HepG2 (cell line): Measurements from ENCODE around the gene MT1F. TPM values are rescaled to one million over a fixed set of nuclear protein-coding genes. Genes with fewer than 3 reads are reported as not detected.

Experiments used
- CBX5 ChIP-seq: sonication (generic); formaldehyde crosslinking; IDR thresholded peaks from 2 replicates; pipeline ENCODE4 v1.4.0; 2020; ENCODE audit warnings: missing genetic modification reagents, borderline replicate concordance
- CHD4 ChIP-seq: fragments of 200-600 bp; sonication (generic); IDR thresholded peaks from 2 replicates; pipeline ENCODE4 v1.7.0; 2017; ENCODE audit warnings: mild to moderate bottlenecking, low read length, borderline replicate concordance
- CREM ChIP-seq, 2 experiments: sonication (generic) in 1 of 2; formaldehyde crosslinking in 1 of 2; IDR thresholded peaks; 2 replicates each; pipeline versions ENCODE4 v1.4.0 to v1.6.1; 2016 to 2020; ENCODE audit warnings: antibody characterized with exemption in 1 of 2, mild to moderate bottlenecking in 1 of 2, missing genetic modification reagents in 1 of 2
- ELF3 ChIP-seq: IDR thresholded peaks from 2 replicates; pipeline ENCODE4 v1.6.1; 2016; ENCODE audit warnings: missing genetic modification reagents, missing compliant biosample characterization
- FIP1L1 ChIP-seq: fragments of 200-400 bp; formaldehyde crosslinking; IDR thresholded peaks from 2 replicates; pipeline ENCODE4 v1.6.1; 2018; ENCODE audit warnings: low read depth, mild to moderate bottlenecking, low read length, moderate library complexity, borderline replicate concordance; ENCODE audit not compliant: insufficient read depth
- FOXK1 ChIP-seq: sonication (generic); formaldehyde crosslinking; IDR thresholded peaks from 2 replicates; pipeline ENCODE4 v1.4.0; 2020; ENCODE audit warnings: low read depth, missing genetic modification reagents, borderline replicate concordance
- HIVEP1 ChIP-seq: sonication (generic); formaldehyde crosslinking; IDR thresholded peaks from 2 replicates; pipeline ENCODE4 v1.4.0; 2020; ENCODE audit warnings: mild to moderate bottlenecking, missing genetic modification reagents
- MLLT10 ChIP-seq: sonication (generic); formaldehyde crosslinking; IDR thresholded peaks from 2 replicates; pipeline ENCODE4 v1.4.0; 2020; ENCODE audit warnings: missing genetic modification reagents
- MXI1 ChIP-seq: IDR thresholded peaks from 3 replicates; pipeline ENCODE4 v1.6.1; 2012; ENCODE audit warnings: low read depth, low read length, inconsistent platforms, borderline replicate concordance
- PPARG ChIP-seq: conservative IDR thresholded peaks from 2 replicates; pipeline ENCODE4 v1.6.1; 2016; ENCODE audit warnings: missing biosample characterization, missing genetic modification reagents
- PTBP1 ChIP-seq: fragments of 200-400 bp; formaldehyde crosslinking; IDR thresholded peaks from 2 replicates; pipeline ENCODE4 v1.6.1; 2018; ENCODE audit warnings: low read length, low read depth; ENCODE audit not compliant: poor library complexity, severe bottlenecking
- RXRA ChIP-seq: sonication (generic); formaldehyde crosslinking; IDR thresholded peaks from 2 replicates; pipeline ENCODE4 v1.5.1; 2020; ENCODE audit warnings: missing genetic modification reagents
- TBP ChIP-seq: sonication (generic); formaldehyde crosslinking; IDR thresholded peaks from 2 replicates; pipeline ENCODE4 v1.5.0; 2020; ENCODE audit warnings: missing genetic modification reagents
- ZBTB4 ChIP-seq: sonication (generic); formaldehyde crosslinking; IDR thresholded peaks from 2 replicates; pipeline ENCODE4 v1.4.0; 2020; ENCODE audit warnings: missing genetic modification reagents, mild to moderate bottlenecking, borderline replicate concordance
- ZNF580 ChIP-seq: IDR thresholded peaks from 2 replicates; pipeline ENCODE4 v1.6.1; 2016; ENCODE audit warnings: low read depth, borderline replicate concordance
- ZNF672 ChIP-seq: sonication (generic); formaldehyde crosslinking; IDR thresholded peaks from 2 replicates; pipeline ENCODE4 v1.8.1; 2022; ENCODE audit warnings: missing genetic modification reagents
- ZNF749 ChIP-seq: sonication (generic); formaldehyde crosslinking; IDR thresholded peaks from 2 replicates; pipeline ENCODE4 v1.8.0; 2022; ENCODE audit warnings: mild to moderate bottlenecking, missing genetic modification reagents, moderate library complexity, borderline replicate concordance
- ZSCAN9 ChIP-seq: IDR thresholded peaks from 2 replicates; pipeline ENCODE4 v1.6.1; 2016; ENCODE audit warnings: borderline replicate concordance
- polyA plus RNA-seq, 8 experiments: library from polyadenylated mRNA; depleted of rRNA in 3 of 8; stranded (reverse) in 7 of 8; unstranded in 1 of 8; fragments of >200 nt; fragmentation: Illumina TruSeq in 4 of 8; extraction: Trizol in 4 of 8; gene quantifications; 2 replicates each; pipeline versions ENCODE4 v1.2.1 to v1.2.3, GENCODE V29; 2011 to 2016; ENCODE audit warnings: low read depth in 4 of 8, missing spikeins in 1 of 8, mixed read lengths in 1 of 8; ENCODE audit not compliant: insufficient read depth in 1 of 8
- total RNA-seq, 5 experiments: library from RNA; depleted of rRNA; stranded (reverse); fragments of >200 nt; fragmentation: Illumina TruSeq; extraction: Trizol; gene quantifications; 2 replicates each; pipeline ENCODE4 v1.2.3, GENCODE V29; 2016; ENCODE audit warnings: low read depth in 1 of 5
- TF ChIP-seq, protein P1 (sequence below): sonication (generic); formaldehyde crosslinking; IDR thresholded peaks from 2 replicates; pipeline ENCODE4 v1.5.0; 2020; ENCODE audit warnings: missing genetic modification reagents, mild to moderate bottlenecking, borderline replicate concordance
- TF ChIP-seq, protein P2 (sequence below): sonication (generic); formaldehyde crosslinking; IDR thresholded peaks from 2 replicates; pipeline ENCODE4 v1.5.1; 2020; ENCODE audit warnings: missing genetic modification reagents, mild to moderate bottlenecking, borderline replicate concordance
- TF ChIP-seq, protein P3 (sequence below): sonication (generic); formaldehyde crosslinking; IDR thresholded peaks from 2 replicates; pipeline ENCODE4 v1.5.1; 2020; ENCODE audit warnings: mild to moderate bottlenecking, moderate library complexity, missing genetic modification reagents

Gene MT1F
- total and polyA plus RNA-seq, 2 of the 13 experiments (the other 11 are each of a cell fraction or from before 2014, with no cell fraction given) = 1.9 to 169 TPM

GRCh38 chr16:56625140-56625942 lies 32.4 kb upstream of the MT1F start, which contains the start of gene MT1E (continued):
- TF ChIP-seq CHD4 = no peak
- TF ChIP-seq MLLT10 = no peak
- TF ChIP-seq PPARG (CRISPR knock-in tag) = no peak
- TF ChIP-seq CBX5 (CRISPR knock-in tag) = no peak
- TF ChIP-seq ELF3 = peak; percentile 21
- no peak for TF ChIP-seq MXI1
- no peak for TF ChIP-seq ZNF580 (CRISPR knock-in tag)
- TF ChIP-seq CREM (IDR thresholded peaks at IDR 0.05) = no peak
- no peak for TF ChIP-seq CREM (CRISPR knock-in tag; IDR thresholded peaks at IDR 0.05)
- TF ChIP-seq TBP (CRISPR knock-in tag) = no peak
- no peak for TF ChIP-seq ZNF672 (CRISPR knock-in tag)
- TF ChIP-seq ZNF749 (CRISPR knock-in tag) = 0 out of 2 replicates have a peak, but pooled peaks have one; percentile 47
- TF ChIP-seq, protein P1, sequence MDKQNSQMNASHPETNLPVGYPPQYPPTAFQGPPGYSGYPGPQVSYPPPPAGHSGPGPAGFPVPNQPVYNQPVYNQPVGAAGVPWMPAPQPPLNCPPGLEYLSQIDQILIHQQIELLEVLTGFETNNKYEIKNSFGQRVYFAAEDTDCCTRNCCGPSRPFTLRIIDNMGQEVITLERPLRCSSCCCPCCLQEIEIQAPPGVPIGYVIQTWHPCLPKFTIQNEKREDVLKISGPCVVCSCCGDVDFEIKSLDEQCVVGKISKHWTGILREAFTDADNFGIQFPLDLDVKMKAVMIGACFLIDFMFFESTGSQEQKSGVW = no peak
- TF ChIP-seq HIVEP1 = 0 out of 2 replicates have a peak, but pooled peaks have one; percentile 41
- TF ChIP-seq ZBTB4 = no peak
- no peak; the same call in 1 of the 2 replicates for TF ChIP-seq ZSCAN9 (CRISPR knock-in tag)
- TF ChIP-seq, protein P2, sequence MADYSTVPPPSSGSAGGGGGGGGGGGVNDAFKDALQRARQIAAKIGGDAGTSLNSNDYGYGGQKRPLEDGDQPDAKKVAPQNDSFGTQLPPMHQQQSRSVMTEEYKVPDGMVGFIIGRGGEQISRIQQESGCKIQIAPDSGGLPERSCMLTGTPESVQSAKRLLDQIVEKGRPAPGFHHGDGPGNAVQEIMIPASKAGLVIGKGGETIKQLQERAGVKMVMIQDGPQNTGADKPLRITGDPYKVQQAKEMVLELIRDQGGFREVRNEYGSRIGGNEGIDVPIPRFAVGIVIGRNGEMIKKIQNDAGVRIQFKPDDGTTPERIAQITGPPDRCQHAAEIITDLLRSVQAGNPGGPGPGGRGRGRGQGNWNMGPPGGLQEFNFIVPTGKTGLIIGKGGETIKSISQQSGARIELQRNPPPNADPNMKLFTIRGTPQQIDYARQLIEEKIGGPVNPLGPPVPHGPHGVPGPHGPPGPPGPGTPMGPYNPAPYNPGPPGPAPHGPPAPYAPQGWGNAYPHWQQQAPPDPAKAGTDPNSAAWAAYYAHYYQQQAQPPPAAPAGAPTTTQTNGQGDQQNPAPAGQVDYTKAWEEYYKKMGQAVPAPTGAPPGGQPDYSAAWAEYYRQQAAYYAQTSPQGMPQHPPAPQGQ (CRISPR knock-in tag) = no peak
- TF ChIP-seq, protein P3, sequence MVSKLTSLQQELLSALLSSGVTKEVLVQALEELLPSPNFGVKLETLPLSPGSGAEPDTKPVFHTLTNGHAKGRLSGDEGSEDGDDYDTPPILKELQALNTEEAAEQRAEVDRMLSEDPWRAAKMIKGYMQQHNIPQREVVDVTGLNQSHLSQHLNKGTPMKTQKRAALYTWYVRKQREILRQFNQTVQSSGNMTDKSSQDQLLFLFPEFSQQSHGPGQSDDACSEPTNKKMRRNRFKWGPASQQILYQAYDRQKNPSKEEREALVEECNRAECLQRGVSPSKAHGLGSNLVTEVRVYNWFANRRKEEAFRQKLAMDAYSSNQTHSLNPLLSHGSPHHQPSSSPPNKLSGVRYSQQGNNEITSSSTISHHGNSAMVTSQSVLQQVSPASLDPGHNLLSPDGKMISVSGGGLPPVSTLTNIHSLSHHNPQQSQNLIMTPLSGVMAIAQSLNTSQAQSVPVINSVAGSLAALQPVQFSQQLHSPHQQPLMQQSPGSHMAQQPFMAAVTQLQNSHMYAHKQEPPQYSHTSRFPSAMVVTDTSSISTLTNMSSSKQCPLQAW (CRISPR knock-in tag) = peak; percentile 30; the same call in 1 of the 2 replicates
- TF ChIP-seq PTBP1 = no peak
- no peak for TF ChIP-seq FIP1L1
- TF ChIP-seq RXRA (CRISPR knock-in tag) = no peak
- 0 out of 2 replicates have a peak, but pooled peaks have one; percentile 29 for TF ChIP-seq FOXK1 (CRISPR knock-in tag)
